Measurements from ENCODE around the gene OTUB2.

Gene OTUB2

GRCh38 chr14:94026173-94026888 is at the start of gene OTUB2:
OTUB2 (plus strand) TSS chr14:94026340; CDS start chr14:94026538, 198 bp downstream.
- DNase-seq, result peak; percentile 97

DNA sequence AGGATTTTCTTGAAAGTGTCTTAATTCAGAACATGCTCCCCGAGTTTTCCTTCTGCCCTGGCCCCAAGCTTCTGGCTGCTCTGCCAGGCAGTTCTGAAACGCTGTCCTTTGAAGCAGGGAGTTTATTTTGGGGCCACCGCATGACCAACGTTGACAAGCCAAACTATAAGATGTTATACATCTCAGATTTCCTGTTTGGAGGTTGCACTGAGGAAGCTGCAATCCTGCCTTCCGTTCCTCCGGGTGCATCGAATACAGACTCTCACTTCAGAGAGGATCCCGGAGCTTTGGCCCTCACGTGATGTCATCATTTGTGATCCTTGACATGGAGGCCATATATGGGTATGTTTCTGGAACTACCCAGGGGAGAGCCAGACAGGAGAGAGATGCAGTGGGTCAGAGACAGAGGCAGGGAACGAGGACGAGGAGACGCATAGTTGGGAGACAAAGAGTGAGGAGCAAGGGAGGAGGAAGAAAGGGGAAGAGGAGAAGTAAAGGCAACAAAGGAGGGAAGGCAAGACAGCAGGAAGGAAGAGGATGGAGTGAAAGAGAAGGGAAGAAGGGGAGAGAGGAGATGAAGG is 49.6 kb upstream of the OTUB2 start, which contains the start of gene ASB2:
Gene ASB2 (minus strand): TSS at position 94 of the 581 bp plus-strand sequence. CDS start 12,031 bp downstream, outside the sequence.
- peak; percentile 36 for DNase-seq

- DNase-seq, result no peak
Observed at GRCh38 chr14:93977171-93977570, 49.0 kb upstream of the OTUB2 start.

- DNase-seq, result peak; percentile 83
Observed at GRCh38 chr14:93977790-93978581, 48.2 kb upstream of the OTUB2 start.

GRCh38 chr14:93978735-93979134 is 47.4 kb upstream of the OTUB2 start:
- no peak for DNase-seq

DNA sequence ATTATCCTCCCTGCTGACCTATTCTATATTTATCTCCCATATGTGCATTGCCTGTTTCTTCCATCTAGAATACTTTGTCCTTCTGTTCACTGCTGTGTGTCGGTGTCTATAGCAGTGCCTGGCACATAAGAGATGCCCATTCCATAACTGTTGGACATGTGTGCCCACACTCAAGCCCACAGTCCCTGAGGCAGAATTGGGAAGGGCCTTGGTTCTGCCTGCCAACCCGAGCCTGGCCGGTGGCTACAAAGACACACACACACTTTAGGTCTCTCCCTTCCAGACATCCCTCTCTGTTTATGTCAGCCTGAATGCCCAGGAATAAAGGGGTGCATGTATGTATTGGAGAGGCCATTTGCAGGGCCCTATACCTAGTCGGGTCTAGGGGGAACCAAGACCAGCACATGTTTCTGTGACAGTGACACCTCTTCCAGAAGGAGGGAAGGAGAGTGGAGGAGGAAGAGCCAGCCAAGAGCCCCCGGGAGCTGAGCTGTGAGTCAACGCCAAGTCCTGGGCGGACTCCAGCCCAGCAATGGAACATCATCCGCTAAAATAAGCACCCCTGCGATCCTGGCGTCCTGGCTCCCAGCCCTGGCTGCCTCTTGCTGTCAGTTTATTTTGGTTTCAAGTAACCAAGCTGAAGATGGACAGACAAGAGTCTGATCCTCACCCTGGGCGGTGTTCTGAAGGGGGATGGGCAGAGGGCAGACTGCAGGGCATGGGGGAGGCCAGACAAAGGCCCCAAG is 45.5 kb upstream of the OTUB2 start:
- DNase-seq, result no peak

DNA sequence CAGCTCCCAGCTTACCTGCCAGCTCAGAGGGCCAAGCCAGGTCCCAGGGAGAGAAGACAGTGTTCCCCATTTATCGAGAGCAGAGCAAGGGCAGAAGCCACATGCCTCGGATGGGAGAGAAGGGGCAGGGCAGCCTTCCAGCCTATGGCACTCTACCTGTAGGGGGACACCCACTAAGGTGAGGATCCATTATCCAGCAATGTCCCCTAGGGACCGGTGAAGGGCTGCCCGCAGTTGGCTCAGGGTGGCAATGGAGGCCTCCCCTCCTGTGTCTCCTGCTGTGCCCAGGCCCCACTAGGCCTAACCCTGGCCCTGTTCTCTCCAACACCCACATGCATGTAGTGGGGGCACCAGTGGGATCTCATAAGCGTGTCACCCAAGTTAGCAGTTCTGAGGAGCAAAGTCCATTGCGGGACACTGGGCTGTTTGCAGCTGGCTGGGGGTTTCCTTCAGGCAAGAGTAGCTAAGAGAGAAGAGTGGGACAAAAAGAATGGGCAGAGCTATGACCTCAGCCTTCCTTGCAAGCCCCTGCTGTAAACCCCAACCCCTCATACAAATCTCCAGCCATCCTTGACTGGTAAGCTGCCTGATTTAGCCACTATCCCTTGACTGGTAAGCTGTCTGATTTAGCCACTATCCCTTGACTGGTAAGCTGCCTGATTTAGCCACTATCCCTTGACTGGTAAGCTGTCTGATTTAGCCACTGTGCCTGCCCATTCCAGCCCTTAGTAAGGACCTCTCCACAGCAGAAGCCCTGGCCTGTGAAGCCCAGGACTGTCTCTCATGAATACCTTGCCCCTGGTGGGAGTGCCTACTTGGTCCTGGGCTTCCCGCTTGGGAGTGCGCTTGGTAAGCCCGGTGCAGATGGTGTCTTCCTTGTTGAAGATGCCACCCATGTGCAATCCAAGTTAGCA is 44.6 kb upstream of the OTUB2 start:
- DNase-seq, result no peak

DNA sequence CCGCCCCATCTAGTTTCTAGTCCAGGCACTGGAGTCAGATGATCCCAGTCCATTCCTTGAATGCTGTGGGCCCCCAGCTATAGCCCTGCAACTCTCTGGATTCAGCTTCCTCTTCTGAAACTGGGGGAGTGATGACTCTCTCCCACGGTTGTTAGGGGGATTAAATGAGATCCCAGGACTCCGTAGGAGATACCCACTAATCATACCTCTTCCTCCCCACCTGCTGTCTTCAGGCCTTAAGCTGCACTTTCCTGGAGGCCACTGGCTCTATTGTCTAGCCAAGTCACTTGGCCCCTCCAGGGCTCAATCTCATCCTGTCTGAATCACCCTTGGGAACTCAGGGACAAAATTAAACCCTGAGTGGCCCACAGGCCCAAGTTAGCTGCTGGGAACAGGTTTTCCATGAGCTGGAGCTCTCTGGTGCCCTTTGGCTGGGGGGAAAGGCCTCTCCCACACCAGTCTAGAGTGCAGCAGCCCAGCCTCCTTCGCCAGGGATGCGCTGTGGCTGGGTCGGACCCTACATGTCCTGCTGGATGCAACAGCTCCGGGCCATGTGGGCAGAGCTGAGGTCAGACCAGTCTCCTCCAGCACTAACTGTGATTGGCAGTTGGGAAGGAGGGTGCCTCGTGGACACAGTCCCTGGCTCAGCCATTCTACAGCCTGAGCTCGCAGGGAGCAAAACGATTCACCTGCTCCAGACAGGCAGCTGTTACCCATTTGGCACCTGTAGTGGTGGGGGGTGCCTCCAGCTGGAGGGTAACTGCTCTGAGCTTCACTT is 43.7 kb upstream of the OTUB2 start:
- DNase-seq, result no peak

DNA sequence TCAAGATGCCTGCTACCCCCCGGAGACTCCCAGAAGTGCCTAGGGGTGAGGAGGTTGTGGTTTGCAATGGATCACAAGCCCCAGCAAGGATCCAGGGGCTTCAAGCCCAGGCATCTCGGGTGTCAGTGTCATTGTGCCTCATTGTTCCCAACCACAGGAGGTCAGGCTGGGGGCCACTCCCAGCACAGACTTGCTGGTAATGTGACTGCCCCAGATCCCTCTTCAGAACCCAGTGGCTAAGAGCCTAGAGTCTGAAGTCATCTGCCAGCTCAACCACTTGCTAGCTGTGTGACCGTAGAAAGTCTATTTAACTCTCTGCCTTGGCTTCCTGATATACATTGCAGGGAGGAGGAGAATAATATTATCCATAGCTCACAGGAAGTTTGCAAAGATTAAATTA is 42.1 kb upstream of the OTUB2 start:
- DNase-seq, result no peak

- DNase-seq, result no peak
Observed at GRCh38 chr14:93984987-93985410, 41.1 kb upstream of the OTUB2 start.

DNA sequence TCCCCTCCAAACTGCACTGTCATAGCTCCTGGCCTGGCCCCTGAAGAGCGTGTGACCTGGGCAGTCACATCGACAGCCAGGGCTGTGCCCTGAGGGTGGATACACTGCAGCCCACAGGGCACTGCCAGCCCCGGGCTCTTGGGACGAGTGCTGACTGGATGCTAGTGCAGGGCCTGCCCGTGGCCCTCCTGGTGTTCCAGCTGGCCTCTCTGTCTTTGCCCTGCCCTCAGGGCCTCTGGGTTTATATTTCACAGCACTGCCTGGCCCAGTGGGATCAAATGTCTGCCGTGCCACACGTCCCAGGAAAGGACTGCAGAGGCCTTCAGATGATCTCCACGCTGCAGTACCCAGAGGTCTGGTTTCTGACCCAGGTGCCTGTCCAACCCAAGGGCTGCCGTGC is 39.2 kb upstream of the OTUB2 start:
- DNase-seq, result no peak

GRCh38 chr14:93987376-93987775 is 38.8 kb upstream of the OTUB2 start:
- DNase-seq, result no peak

DNA sequence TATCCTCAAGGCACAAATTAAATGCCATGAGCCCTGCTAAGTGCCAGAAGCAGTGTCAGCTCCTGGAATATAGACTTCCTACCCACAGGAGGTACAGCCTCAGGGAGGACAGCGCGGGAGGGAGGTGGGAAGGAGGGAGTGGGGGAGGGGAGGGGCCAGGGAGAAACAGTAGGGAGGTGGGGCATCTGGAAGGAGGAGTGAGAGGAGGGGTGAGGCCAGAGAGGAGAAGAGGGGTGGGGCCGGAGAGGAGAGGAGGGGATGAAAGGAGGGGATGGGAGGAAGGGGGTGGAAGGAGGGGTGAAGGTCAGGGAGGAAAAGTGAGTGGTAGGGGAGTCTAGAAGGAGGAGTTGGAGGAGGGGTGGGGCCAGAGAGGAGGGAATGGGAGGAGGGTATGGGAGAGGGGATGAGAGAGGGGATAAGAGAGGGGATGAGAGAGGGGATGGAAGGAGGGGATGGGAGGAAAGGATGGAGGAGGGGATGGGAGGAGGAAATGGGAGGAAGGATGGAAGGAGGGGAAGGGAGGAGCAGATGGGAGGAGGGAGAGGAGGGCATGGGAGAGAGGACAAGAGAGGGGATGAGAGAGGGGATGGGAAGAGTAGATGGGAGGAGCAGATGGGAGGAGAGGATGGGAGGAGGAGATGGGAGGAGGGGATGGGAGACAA is 38.2 kb upstream of the OTUB2 start:
- no peak for DNase-seq

GRCh38 chr14:93989939-93990338 is 36.2 kb upstream of the OTUB2 start:
- no peak for DNase-seq

DNA sequence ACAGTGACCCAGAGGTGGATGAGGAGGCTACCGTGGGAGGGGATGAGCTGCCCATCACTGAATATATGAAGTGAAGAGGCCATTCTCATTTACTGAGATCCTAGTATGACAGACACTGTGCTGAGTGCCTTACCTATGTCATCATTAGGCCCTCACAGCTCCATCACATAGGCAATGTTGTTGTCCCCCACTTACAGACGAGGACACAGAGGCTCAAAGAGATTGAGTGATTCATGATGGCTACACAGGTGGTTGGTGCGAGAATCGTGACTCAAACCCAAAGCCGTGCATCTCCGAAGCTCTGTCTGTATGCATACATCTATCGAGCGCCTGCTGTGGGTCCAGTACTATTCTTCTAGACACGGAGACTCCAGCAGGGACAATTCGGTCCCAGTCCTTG is 34.9 kb upstream of the OTUB2 start:
- no peak for DNase-seq

DNA sequence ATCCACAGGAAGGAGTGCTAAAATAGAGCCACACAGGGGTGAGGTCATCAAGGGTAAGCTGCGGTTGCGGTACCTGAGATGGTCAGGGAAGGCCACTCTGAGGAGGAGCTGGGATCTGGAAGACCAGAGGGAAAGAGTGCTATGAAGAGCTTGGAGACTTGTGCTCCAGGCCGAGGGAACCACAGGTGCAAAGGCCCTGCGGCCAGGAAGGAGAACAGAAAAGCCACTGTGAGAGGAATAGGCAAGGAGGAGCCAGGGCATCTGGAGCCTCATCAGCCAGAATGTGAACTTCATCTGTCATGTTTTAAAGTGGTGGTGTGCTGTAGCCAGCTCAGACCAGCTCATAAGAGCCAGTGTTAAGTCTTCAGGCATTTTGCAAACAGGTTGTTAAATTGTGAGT is 34.5 kb upstream of the OTUB2 start:
- no peak for DNase-seq

GRCh38 chr14:93993382-93993781 is 32.8 kb upstream of the OTUB2 start:
- no peak for DNase-seq

DNA sequence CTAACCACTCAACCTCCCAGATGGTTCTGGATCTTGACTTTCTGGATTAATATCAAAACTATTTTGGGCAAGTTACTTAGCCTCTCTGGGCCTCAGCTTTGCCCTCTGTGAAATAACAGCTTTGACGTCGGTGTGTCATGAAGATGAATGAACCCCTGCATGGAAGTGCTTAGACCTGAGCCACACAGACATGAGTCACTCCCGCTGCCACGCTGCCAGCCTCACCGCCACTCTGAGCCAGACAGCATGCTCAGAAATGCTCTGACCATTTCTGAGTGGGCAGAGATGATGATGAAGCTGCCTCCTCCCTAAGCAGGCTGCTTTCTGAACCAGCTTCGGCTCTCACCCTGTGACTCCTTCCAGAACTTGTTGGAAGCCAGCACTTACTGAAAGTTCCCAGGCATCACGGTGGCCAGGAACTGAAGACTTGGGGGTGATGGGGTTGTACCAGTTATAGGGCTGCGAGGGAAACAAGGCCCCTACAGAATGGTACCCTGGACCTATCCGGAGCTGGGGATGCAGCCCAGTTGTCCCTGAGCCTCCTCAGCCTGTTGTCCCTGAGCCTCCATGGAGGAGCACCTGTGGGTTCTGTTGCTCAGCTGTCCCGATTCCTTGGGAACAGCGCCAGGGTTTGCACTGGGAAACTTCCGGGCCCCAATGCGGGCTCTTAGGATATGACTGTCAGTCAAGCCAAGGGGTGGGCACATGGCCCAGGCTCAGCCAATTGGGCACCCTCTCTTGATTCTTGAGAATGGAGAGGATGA is 31.0 kb upstream of the OTUB2 start:
- DNase-seq, result peak; percentile 77

- no peak for DNase-seq
Observed at GRCh38 chr14:93996130-93996695, 29.9 kb upstream of the OTUB2 start.
